ENCODE results near the gene VEGFD. TPM values are rescaled to one million over a fixed set of nuclear protein-coding genes. Genes with fewer than 3 reads are reported as not detected.
"Not testable (repeated sequence)": the region's sequence is repeated elsewhere in the genome, so short reads cannot be mapped to it uniquely, and the experiment has no call there.

Gene VEGFD
- total RNA-seq, 1 experiment from 2014 or later: 0.14 TPM

- peaks cover 12% of the 10 kb centered on the region for H3K4me1 ChIP-seq
- H3K4me3 ChIP-seq; H3K9me3 ChIP-seq (replicated peaks); H3K36me3 ChIP-seq; DNase-seq; H3K27me3 ChIP-seq; H3K27ac ChIP-seq: not testable (repeated sequence)
Observed at GRCh38 chrX:15305899-15306298, 78.3 kb downstream of the VEGFD start.

GRCh38 chrX:15301924-15302323 is 82.3 kb downstream of the VEGFD start:
- H3K27me3 ChIP-seq: no peaks in the 10 kb centered on the region
- no peaks in the 10 kb centered on the region for H3K9me3 ChIP-seq (replicated peaks)
- peak overlapping the region; percentile 41 for H3K27ac ChIP-seq
- peak; percentile 81 to 88 for DNase-seq
- peaks cover 12% of the 10 kb centered on the region for H3K4me1 ChIP-seq
- H3K4me3 ChIP-seq: no peak overlapping the region
- no peaks in the 10 kb centered on the region for H3K36me3 ChIP-seq

GRCh38 chrX:15299941-15300851 is 84.0 kb downstream of the VEGFD start:
- no peak overlapping the region for H3K4me3 ChIP-seq
- H3K36me3 ChIP-seq: no peaks in the 10 kb centered on the region
- H3K27me3 ChIP-seq: no peaks in the 10 kb centered on the region
- peak in 1 of 2 experiments; percentile 60 for DNase-seq
- H3K4me1 ChIP-seq: peaks cover 12% of the 10 kb centered on the region
- H3K9me3 ChIP-seq (replicated peaks): no peaks in the 10 kb centered on the region
- no peak overlapping the region for H3K27ac ChIP-seq

GRCh38 chrX:15298780-15299179 is 85.4 kb downstream of the VEGFD start:
- Histone ChIP-seq H3K36me3 (no peaks in the 10 kb centered on the region), H3K4me1 (peaks cover 12% of the 10 kb centered on the region), H3K27ac (no peak overlapping the region), H3K27me3 (no peaks in the 10 kb centered on the region), H3K9me3 (replicated peaks) (no peaks in the 10 kb centered on the region), H3K4me3 (no peak overlapping the region)
- no peak for DNase-seq

GRCh38 chrX:15298201-15298600 is 86.0 kb downstream of the VEGFD start:
- H3K36me3 ChIP-seq: no peaks in the 10 kb centered on the region
- H3K9me3 ChIP-seq (replicated peaks): no peaks in the 10 kb centered on the region
- no peak for DNase-seq
- H3K4me3 ChIP-seq: no peak overlapping the region
- no peaks in the 10 kb centered on the region for H3K27me3 ChIP-seq
- H3K27ac ChIP-seq: no peak overlapping the region
- H3K4me1 ChIP-seq: peaks cover 15% of the 10 kb centered on the region

Other genes starting within 250 kb of the VEGFD start
- gene ASB9, start 114.3 kb downstream of the VEGFD start, total RNA-seq (2014; rRNA removed; shearing (Covaris generic)): 8.2 and 9.4 TPM in 2 replicates
- gene ASB11, start 68.8 kb downstream of the VEGFD start, total RNA-seq (2014; rRNA removed; shearing (Covaris generic)): 0.05 TPM in 1 of 2 replicates, not detected in the other
- 38.8 and 43.0 TPM in 2 replicates for gene PIGA, start 48.9 kb downstream of the VEGFD start, total RNA-seq (2014; rRNA removed; shearing (Covaris generic))
- gene PIR, start 108.9 kb upstream of the VEGFD start, total RNA-seq (2014; rRNA removed; shearing (Covaris generic)): 4.6 and 4.9 TPM in 2 replicates
- 0.05 and 0.08 TPM in 2 replicates for gene BMX, start 116.4 kb upstream of the VEGFD start, total RNA-seq (2014; rRNA removed; shearing (Covaris generic))
- 0.20 and 0.28 TPM in 2 replicates for gene ACE2, start 216.5 kb upstream of the VEGFD start, total RNA-seq (2014; rRNA removed; shearing (Covaris generic))